Right lobe of liver (tissue), 6 donors: ENCODE results near the gene ITLN1. TPM values are rescaled to one million over a fixed set of nuclear protein-coding genes. Genes with fewer than 3 reads are reported as not detected.
"Not testable (repeated sequence)": the region's sequence is repeated elsewhere in the genome, so short reads cannot be mapped to it uniquely, and the experiment has no call there.

Source experiments
- ATAC-seq, 4 donors: fragments of 200-7000 bp; cut with Tn5 transposase; one replicate each; pipeline ENCODE4 v1.9.1; 2020; ENCODE audit warnings: mild to moderate bottlenecking in 4 of 4, moderate library complexity in 4 of 4
- DNase-seq, 3 donors: peaks; one replicate each; pipeline ENCODE4 v3.0.0-alpha.2; 2020
- H3K27ac ChIP-seq, 3 donors: fragments of 200-600 bp; one replicate each; pipeline ENCODE4 v1.8.0; 2022
- H3K27me3 ChIP-seq, 2 donors: fragments of 200-600 bp; one replicate each; pipeline ENCODE4 v1.8.0; 2022
- H3K36me3 ChIP-seq, 4 donors: fragments of 200-600 bp; sonication (generic) in 1 of 4; one replicate each; pipeline versions ENCODE4 v1.5.1 to v1.8.0; 2017 to 2022; ENCODE audit warnings: control low read depth in 1 of 4
- H3K4me1 ChIP-seq, 4 donors: fragments of 200-600 bp; sonication (generic) in 1 of 4; one replicate each; pipeline versions ENCODE4 v1.5.1 to v1.8.0; 2017 to 2022; ENCODE audit warnings: control low read depth in 1 of 4
- H3K4me3 ChIP-seq, 3 donors: fragments of 200-600 bp; one replicate each; pipeline ENCODE4 v1.8.0; 2022
- H3K9me3 ChIP-seq, 4 donors: fragments of 200-600 bp; sonication (generic) in 1 of 4; one replicate each; pipeline versions ENCODE4 v1.5.1 to v1.8.0; 2017 to 2022; ENCODE audit warnings: control low read depth in 1 of 4
- POLR2A ChIP-seq: fragments of 450-650 bp; IDR thresholded peaks from one replicate; pipeline ENCODE4 v1.6.1; 2017; ENCODE audit warnings: antibody characterized with exemption, mild to moderate bottlenecking
- WGBS: methylation state at CpG from one replicate; pipeline ENCODE4 v1.1.6; 2018; ENCODE audit warnings: low coverage, low lambda C conversion rate; ENCODE audit not compliant: insufficient coverage; ENCODE audit errors: missing lambda C conversion rate; 5-methylcytosine and 5-hydroxymethylcytosine counted together
- intact Hi-C, 2 donors: fragments of 100-400 bp; cut with DNase I; formaldehyde crosslinking; loops; one replicate each; pipeline versions ENCODE4 v1.11.2 to v1.14.1; 2022
- long read RNA-seq: library from polyadenylated mRNA; unstranded; transcript quantifications from one replicate; pipeline ENCODE4 v2.0.0, GENCODE V29; 2019
- total RNA-seq, 6 experiments: library from RNA; depleted of rRNA in 2 of 6; stranded (reverse); fragments of >200 nt in 2 of 6; fragmentation: NEBNext Ultra II Directional in 3 of 6; extraction: Animal tissue kit (Norgen Biotek cat#: 25700) in 3 of 6; gene quantifications; one replicate each; pipeline versions ENCODE4 v1.1.0 to v1.2.4, GENCODE V29; 2016 to 2023
- TF ChIP-seq, protein P1 (sequence below), 4 donors: fragments of 200-600 bp in 3 of 4; fragments of 450-650 bp in 1 of 4; IDR thresholded peaks; one replicate each; pipeline versions ENCODE4 v1.5.1 to v1.8.0; 2016 to 2022; ENCODE audit warnings: antibody characterized with exemption in 4 of 4, mild to moderate bottlenecking in 2 of 4
- donor health status: DM: no; HTN: yes; CAD: no.
- donor health status: DM: no; HTN: no; CAD: no.
- donor health status: DM: no; HTN: no; CAD: no.
- donor health status: DM: no; HTN: yes; CAD: no.
- donor health status: DM: no; HTN: yes; CAD: no.

Gene ITLN1
- total RNA-seq: 1 to 10 TPM in 4 of 6 experiments, under 1 TPM in 1, not detected in 1; 0.90 to 5.1 (median 2.4) TPM
- long read RNA-seq, partial matches to known transcripts: 0 of 2 reads
- long read RNA-seq, other reads (novel, unspliced or antisense): 0 of 2 reads

DNA sequence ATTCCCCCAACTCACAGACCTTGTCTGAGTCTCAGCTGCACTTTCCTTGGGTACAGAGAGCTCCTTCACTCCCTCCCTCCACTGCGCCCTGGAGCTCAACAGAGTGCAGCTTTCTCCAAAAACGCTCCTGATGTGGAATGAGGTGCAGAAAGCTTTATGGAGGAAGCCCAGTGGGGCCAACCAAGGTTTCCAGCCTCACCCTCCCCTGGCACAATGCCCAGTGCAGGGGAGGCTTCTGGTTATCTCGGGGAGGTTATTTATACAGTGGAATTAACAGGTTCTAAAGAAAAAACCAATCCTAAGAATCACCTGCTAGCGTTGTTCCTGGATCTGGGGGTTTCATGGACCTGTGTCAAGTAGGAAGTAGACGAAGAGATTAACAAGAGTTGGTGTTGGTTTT is at the start of gene ITLN1:
Gene ITLN1, minus strand, starts transcription at position 139 of the 400 bp plus-strand sequence. CDS start 303 bp downstream, outside the sequence.
- Histone ChIP-seq H3K4me1 (peaks cover 0 to 10% (median 0%) of the 10 kb centered on the region in 4 donors), H3K36me3 (no peaks in the 10 kb centered on the region), H3K4me3 (no peak within 1 kb of the TSS), H3K9me3 (no peaks in the 10 kb centered on the region), H3K27me3 (no peaks in the 10 kb centered on the region), H3K27ac (peak within 1 kb of the TSS in 1 of 3 donors; percentile 3)
- intact Hi-C loops: no loop called here
- TF ChIP-seq, protein P1, sequence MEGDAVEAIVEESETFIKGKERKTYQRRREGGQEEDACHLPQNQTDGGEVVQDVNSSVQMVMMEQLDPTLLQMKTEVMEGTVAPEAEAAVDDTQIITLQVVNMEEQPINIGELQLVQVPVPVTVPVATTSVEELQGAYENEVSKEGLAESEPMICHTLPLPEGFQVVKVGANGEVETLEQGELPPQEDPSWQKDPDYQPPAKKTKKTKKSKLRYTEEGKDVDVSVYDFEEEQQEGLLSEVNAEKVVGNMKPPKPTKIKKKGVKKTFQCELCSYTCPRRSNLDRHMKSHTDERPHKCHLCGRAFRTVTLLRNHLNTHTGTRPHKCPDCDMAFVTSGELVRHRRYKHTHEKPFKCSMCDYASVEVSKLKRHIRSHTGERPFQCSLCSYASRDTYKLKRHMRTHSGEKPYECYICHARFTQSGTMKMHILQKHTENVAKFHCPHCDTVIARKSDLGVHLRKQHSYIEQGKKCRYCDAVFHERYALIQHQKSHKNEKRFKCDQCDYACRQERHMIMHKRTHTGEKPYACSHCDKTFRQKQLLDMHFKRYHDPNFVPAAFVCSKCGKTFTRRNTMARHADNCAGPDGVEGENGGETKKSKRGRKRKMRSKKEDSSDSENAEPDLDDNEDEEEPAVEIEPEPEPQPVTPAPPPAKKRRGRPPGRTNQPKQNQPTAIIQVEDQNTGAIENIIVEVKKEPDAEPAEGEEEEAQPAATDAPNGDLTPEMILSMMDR (IDR thresholded peaks at IDR 0.05): no peak
- no peak for TF ChIP-seq POLR2A
- WGBS: 72% methylated on average over 4 of the region's 5 CpGs
- ATAC-seq (no peak), DNase-seq (no peak)

DNA sequence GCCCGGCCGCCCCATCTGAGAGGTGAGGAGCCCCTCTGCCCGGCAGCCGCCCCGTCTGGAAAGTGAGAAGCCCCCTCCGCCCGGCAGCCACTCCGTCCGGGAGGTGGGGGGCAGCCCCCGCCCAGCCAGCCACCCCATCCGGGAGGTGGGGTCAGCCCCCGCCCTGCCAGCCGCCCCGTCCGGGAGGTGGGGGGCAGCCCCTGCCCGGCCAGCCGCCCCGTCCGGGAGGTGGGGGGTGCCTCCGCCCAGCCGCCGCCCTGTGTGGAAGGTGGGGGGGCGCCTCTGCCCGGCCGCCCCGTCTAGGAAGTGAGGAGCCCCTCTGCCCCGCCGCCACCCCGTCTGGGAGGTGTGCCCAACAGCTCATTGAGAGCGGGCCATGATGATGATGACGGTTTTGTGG is 48.3 kb upstream of the ITLN1 start:
- H3K27ac ChIP-seq, H3K9me3 ChIP-seq, ATAC-seq, DNase-seq, H3K36me3 ChIP-seq, H3K27me3 ChIP-seq, H3K4me1 ChIP-seq, H3K4me3 ChIP-seq, intact Hi-C loops: not testable (repeated sequence)
- 88% methylated on average over 9 of the region's 31 CpGs for WGBS

DNA sequence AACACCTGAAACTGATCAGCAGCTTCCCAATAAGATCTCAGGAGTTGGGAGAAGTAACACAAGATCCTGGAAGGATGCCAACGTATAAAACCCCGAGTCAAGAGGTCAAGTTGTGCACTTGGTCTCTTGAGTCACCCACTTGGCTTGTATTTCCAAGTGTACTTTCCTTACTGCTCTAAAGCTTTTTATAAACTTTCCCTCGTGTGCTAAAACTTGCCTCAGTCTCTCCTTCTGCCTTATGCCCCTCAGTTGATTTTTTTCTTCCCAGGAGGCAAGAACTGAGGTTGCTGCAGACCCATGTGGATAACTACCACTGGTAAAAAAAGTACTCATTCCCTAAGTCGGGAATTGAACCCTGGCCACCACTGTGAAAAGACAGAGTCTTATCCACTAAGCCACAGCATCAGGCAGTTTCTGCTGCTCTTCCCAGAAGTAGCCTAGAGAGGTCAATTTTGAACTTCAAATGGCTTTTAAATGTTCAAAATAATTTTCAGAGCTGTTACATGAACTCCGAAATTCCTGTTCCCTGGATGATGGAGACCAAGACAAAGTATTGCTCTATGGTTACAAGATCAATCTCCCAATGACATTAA is 40.8 kb upstream of the ITLN1 start:
- DNase-seq (no peak), ATAC-seq (no peak)
- intact Hi-C loops: no loop called here
- WGBS: 54% methylated on average over 5 of the region's 5 CpGs
- Histone ChIP-seq H3K27me3 (no peaks in the 10 kb centered on the region), H3K36me3 (no peaks in the 10 kb centered on the region), H3K4me1 (no peaks in the 10 kb centered on the region), H3K4me3 (no peak overlapping the region), H3K9me3 (no peaks in the 10 kb centered on the region), H3K27ac (no peak overlapping the region)
- TF ChIP-seq, protein P1 (IDR thresholded peaks at IDR 0.05): no peak
- no peak for TF ChIP-seq POLR2A

DNA sequence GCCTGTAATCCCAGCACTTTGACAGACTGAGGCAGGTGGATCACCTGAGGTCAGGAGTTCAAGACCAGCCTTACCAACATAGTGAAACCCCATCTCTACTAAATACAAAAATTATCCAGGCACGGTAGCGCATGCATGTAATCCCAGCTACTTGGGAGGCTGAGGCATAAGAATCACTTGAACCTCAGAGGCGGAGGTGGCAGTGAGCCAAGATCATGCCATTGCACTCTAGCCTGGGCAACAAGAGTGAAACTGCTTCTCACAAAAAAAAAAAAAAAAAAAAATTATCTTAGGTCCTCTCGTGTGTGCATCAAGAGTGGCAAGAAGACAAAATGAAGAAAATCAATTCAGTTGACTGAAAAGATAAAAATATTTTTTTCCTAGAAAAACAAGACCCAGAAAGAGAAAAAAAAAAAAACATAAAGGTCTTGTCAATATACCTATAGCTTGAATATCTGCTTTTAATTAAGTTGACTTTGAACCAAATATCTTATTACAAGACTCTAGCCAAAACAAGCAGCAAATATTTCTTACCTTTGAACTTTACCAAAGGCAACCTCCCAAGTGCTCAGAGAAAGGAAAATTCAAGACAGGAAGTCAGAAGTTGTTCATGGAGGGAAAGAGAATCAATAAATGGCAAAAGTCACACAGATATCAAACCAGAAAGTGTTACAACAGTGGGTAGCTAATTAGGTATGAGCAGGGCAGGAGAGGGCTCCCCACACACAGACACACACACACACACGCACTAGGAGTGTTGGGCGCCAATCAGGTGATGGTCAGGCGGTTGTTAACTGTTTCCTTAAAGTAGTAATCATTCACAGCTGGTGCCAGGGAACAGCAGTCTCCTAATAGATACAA is 40.0 kb upstream of the ITLN1 start:
- TF ChIP-seq POLR2A: no peak
- TF ChIP-seq, protein P1 (IDR thresholded peaks at IDR 0.05): no peak
- WGBS: 44% methylated on average over 7 of the region's 7 CpGs
- H3K27ac ChIP-seq: no peak overlapping the region
- no peak for DNase-seq
- no peaks in the 10 kb centered on the region for H3K9me3 ChIP-seq
- H3K4me3 ChIP-seq: no peak overlapping the region
- ATAC-seq: peak in 3 of 4 donors; percentile 35 to 58 (median 46)
- intact Hi-C loops: no loop called here
- H3K36me3 ChIP-seq: no peaks in the 10 kb centered on the region
- H3K4me1 ChIP-seq: no peaks in the 10 kb centered on the region
- H3K27me3 ChIP-seq: no peaks in the 10 kb centered on the region

DNA sequence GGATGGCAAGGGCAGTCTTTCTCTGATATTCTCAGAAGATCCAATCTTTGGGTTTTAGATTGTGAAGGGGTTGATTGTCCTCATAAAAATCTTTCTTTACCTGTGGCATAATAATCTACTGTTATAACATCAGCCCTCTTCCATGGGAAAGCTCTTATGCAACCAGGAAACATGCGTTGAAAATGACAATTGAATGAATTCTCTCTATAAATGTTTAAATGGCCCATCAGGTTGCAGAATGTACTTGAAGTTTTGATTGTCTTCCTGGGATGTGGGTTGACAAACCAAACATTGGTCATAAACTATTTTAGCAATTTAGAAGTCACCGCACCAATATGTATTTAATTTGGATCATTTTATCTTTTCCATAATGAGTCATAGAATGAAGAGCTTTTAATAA is 31.7 kb upstream of the ITLN1 start:
- no peaks in the 10 kb centered on the region for H3K9me3 ChIP-seq
- H3K27ac ChIP-seq: no peak overlapping the region
- no peak overlapping the region for H3K4me3 ChIP-seq
- no peak for ATAC-seq
- no peak for TF ChIP-seq POLR2A
- TF ChIP-seq, protein P1 (IDR thresholded peaks at IDR 0.05): no peak
- H3K27me3 ChIP-seq: no peaks in the 10 kb centered on the region
- H3K4me1 ChIP-seq: no peaks in the 10 kb centered on the region
- WGBS: 90% methylated on average over 2 of the region's 2 CpGs
- intact Hi-C loops: no loop called here
- DNase-seq: no peak
- no peaks in the 10 kb centered on the region for H3K36me3 ChIP-seq

DNA sequence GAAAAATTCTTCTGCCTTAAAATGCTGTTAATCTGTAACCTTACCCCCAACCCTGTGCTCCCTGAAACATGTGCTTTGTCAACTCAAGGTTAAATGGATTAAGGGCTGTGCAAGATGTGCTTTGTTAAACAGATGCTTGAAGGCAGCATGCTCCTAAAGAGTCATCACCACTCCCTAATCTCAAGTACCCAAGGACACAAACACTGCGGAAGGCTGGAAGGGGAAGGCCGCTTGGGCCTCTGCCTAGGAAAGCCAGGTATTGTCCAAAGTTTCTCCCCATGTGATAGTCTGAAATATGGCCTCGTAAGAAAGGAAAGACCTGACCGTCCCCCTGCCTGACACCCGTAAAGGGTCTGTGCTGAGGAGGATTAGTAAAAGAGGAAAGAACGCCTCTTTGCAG is 28.2 kb upstream of the ITLN1 start:
- H3K4me3 ChIP-seq, DNase-seq, H3K9me3 ChIP-seq, H3K27me3 ChIP-seq, intact Hi-C loops, ATAC-seq, H3K4me1 ChIP-seq, H3K36me3 ChIP-seq, H3K27ac ChIP-seq: not testable (repeated sequence)
- 81% methylated on average over 3 of the region's 6 CpGs for WGBS
